Glutamatergic neuron (in vitro differentiated cells): ENCODE results near the gene APELA. TPM values are rescaled to one million over a fixed set of nuclear protein-coding genes. Genes with fewer than 3 reads are reported as not detected.

Source experiments
- DNase-seq: peaks from one replicate; pipeline ENCODE4 v3.0.0; 2022
- H3K27ac Mint-ChIP-seq: one replicate; pipeline ENCODE4 v1.8.0; 2020; ENCODE audit warnings: mild to moderate bottlenecking, mixed read lengths, inconsistent platforms; ENCODE audit not compliant: unreplicated experiment
- H3K27me3 Mint-ChIP-seq: one replicate; pipeline ENCODE4 v1.8.0; 2020; ENCODE audit warnings: mild to moderate bottlenecking, moderate library complexity, mixed read lengths, inconsistent platforms; ENCODE audit not compliant: unreplicated experiment
- H3K36me3 Mint-ChIP-seq: one replicate; pipeline ENCODE4 v1.8.0; 2020; ENCODE audit warnings: mild to moderate bottlenecking, mixed read lengths, inconsistent platforms; ENCODE audit not compliant: unreplicated experiment
- H3K4me1 Mint-ChIP-seq: one replicate; pipeline ENCODE4 v1.8.0; 2020; ENCODE audit warnings: mild to moderate bottlenecking, low read depth, mixed read lengths, inconsistent platforms; ENCODE audit not compliant: unreplicated experiment
- H3K4me3 Mint-ChIP-seq: one replicate; pipeline ENCODE4 v1.8.0; 2020; ENCODE audit warnings: mild to moderate bottlenecking, mixed read lengths, inconsistent platforms; ENCODE audit not compliant: unreplicated experiment
- H3K9me3 Mint-ChIP-seq: one replicate; pipeline ENCODE4 v1.8.0; 2020; ENCODE audit warnings: mild to moderate bottlenecking, moderate library complexity, mixed read lengths, inconsistent platforms; ENCODE audit not compliant: unreplicated experiment
- total RNA-seq: library from RNA; stranded (reverse); fragmentation: NEBNext Ultra II Directional; extraction: Animal tissue kit (Norgen Biotek cat#: 25700); gene quantifications from one replicate; pipeline ENCODE4 v1.2.1, GENCODE V29; 2021; ENCODE audit not compliant: unreplicated experiment
- TF ChIP-seq, protein P1 (sequence below): fragments of 200-600 bp; sonication (generic); IDR thresholded peaks from one replicate; pipeline ENCODE4 v1.5.0; 2021; ENCODE audit not compliant: partially characterized antibody, unreplicated experiment

APELA gene
- total RNA-seq, 1 donor from 2014 or later = 0.88 TPM

DNA sequence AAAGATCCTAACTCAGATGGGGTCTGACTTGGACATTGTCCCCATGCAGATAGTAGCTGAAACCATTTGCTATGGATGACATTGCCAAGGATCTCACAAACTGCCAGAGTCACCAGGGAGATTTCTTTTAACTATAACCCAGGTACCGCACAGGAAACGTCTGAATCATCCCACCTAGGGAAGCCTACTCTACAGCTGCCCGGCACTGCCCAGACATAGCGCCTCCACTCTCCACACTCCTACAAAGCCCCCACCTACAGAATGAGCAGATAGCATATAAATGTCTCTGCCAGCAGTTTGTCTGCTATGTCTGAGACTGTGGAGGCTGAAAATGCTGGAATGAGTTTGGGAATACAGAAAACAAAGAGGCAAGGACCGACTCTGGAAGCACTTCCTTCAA lies 68.2 kb downstream of the APELA start:
- TF ChIP-seq, protein P1, sequence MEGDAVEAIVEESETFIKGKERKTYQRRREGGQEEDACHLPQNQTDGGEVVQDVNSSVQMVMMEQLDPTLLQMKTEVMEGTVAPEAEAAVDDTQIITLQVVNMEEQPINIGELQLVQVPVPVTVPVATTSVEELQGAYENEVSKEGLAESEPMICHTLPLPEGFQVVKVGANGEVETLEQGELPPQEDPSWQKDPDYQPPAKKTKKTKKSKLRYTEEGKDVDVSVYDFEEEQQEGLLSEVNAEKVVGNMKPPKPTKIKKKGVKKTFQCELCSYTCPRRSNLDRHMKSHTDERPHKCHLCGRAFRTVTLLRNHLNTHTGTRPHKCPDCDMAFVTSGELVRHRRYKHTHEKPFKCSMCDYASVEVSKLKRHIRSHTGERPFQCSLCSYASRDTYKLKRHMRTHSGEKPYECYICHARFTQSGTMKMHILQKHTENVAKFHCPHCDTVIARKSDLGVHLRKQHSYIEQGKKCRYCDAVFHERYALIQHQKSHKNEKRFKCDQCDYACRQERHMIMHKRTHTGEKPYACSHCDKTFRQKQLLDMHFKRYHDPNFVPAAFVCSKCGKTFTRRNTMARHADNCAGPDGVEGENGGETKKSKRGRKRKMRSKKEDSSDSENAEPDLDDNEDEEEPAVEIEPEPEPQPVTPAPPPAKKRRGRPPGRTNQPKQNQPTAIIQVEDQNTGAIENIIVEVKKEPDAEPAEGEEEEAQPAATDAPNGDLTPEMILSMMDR = no peak
- Mint-ChIP-seq H3K9me3 (no peaks in the 10 kb centered on the region), H3K4me1 (no peaks in the 10 kb centered on the region), H3K36me3 (no peaks in the 10 kb centered on the region), H3K27ac (no peak overlapping the region), H3K27me3 (no peaks in the 10 kb centered on the region), H3K4me3 (no peak overlapping the region)
- no peak for DNase-seq

- no peaks in the 10 kb centered on the region for H3K4me1 Mint-ChIP-seq
- H3K27ac Mint-ChIP-seq = no peak overlapping the region
- no peak for DNase-seq
- TF ChIP-seq, protein P1 = no peak
- no peaks in the 10 kb centered on the region for H3K9me3 Mint-ChIP-seq
- no peak overlapping the region for H3K4me3 Mint-ChIP-seq
- H3K36me3 Mint-ChIP-seq = no peaks in the 10 kb centered on the region
- peaks cover 1% of the 10 kb centered on the region for H3K27me3 Mint-ChIP-seq
These were observed 69.8 kb downstream of the APELA start for GRCh38 chr4:164946810-164947209.

Other genes with a start within 250 kb of the APELA start
- gene SMIM31, start 123.0 kb upstream of the APELA start, total RNA-seq = not detected
- 0.34 TPM for gene TRIM61, start 100.5 kb downstream of the APELA start, total RNA-seq
- gene TRIM60, start 154.8 kb downstream of the APELA start, total RNA-seq = not detected
- gene TRIM75, start 176.7 kb downstream of the APELA start, total RNA-seq = 0.29 TPM
- gene TMEM192, start 235.7 kb downstream of the APELA start, total RNA-seq = 16.9 TPM